ENCODE results near the gene SRSF11. TPM values are rescaled to one million over a fixed set of nuclear protein-coding genes. Genes with fewer than 3 reads are reported as not detected.
"Not testable (repeated sequence)": the region's sequence is repeated elsewhere in the genome, so short reads cannot be mapped to it uniquely, and the experiment has no call there.

Gene SRSF11, protein sequence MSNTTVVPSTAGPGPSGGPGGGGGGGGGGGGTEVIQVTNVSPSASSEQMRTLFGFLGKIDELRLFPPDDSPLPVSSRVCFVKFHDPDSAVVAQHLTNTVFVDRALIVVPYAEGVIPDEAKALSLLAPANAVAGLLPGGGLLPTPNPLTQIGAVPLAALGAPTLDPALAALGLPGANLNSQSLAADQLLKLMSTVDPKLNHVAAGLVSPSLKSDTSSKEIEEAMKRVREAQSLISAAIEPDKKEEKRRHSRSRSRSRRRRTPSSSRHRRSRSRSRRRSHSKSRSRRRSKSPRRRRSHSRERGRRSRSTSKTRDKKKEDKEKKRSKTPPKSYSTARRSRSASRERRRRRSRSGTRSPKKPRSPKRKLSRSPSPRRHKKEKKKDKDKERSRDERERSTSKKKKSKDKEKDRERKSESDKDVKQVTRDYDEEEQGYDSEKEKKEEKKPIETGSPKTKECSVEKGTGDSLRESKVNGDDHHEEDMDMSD
- 160 and 215 TPM in 2 replicates for total RNA-seq (2014; rRNA removed; shearing (Covaris generic))

DNA sequence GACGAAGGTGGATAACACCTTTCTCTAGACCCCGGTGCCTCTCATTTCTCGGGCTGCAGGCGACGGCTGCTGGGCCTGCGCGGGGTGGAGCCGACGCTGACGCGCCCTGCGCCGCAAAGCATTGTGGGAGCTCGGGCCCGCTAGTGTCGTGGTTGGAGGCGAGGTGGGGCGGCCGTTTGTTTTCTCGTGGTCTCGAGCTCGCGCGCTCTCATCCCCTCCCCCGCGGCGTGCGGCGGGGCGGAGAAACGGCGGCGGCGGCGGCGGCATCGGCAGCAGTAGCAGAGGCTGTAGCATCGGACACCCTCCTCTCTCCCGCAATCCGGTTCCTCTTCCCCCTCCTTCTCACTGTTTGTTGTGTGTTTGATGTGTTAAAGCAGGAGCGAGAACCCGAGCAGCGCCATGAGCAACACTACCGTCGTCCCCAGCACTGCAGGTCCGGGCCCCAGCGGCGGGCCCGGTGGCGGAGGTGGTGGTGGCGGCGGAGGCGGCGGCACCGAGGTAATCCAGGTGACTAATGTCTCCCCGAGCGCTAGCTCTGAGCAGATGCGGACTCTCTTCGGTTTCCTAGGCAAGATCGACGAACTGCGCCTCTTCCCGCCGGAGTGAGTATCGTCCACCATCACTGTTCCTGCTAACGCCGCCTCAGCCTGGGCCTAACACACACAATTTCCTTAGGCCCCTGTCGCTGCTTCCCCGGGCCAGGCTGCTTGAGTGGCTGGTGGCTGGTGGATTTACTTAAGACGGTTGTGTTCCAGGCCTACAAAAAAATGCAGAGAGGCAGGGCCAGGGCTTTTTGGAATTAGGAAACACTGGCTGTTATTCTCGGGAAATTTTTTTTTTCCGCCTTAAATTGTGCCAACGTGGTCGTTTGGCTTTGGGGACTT, at the start of gene SRSF11:
TSS of gene SRSF11 (plus strand) at position 143 of the 884 bp plus-strand sequence. CDS start at position 400, 257 bp downstream.
- Histone ChIP-seq H3K4me3 (ENCODE audit: insufficient read depth, low read depth, low read length) (peak within 1 kb of the TSS; percentile 88), H3K36me3 (replicated peaks; ENCODE audit: control insufficient read depth, insufficient read depth, low read length) (peaks cover 7% of the 10 kb centered on the region), H3K27me3 (ENCODE audit: control insufficient read depth, insufficient read depth, low read length) (no peaks in the 10 kb centered on the region)
- peak; percentile 89 for DNase-seq

DNA sequence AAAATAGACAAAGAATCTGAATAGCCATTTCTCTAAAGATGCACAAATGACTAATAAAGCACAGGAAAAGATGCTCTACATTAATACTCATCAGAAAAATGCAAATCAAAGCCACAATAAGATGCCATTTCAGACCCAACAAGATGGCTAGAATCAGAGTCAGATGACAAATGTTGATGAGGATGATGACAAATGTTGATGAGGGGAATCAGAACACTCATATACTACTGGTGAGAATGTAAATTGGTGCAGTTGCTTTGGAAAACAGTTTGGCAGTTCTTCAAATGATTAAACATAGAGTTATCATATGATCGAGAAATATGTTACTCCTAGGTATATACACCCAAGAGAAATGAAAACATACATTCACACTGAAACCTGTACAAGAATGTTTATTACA, 49.7 kb upstream of the SRSF11 start:
- no peak for DNase-seq
- H3K27me3 ChIP-seq (ENCODE audit: control insufficient read depth, insufficient read depth, low read length), result no peaks in the 10 kb centered on the region

DNA sequence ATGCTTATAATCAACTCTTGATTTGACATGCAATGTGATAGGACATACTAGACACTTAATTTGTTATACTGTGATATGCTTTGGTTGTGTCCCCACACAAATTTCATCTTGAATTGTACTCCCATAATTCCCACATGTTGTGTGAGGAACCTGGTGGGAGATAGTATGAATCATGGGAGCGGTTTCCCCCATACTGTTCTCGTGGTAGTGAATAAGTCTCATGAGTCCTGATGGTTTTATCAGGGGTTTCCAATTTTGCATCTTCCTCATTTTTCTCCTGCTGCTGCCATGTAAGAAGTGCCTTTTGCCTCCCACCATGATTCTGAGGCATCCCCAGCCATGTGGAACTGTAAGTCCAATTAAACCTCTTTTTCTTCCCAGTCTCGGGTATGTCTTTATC, 36.0 kb upstream of the SRSF11 start:
- H3K36me3 ChIP-seq (replicated peaks; ENCODE audit: control insufficient read depth, insufficient read depth, low read length); DNase-seq; H3K4me3 ChIP-seq (ENCODE audit: insufficient read depth, low read depth, low read length): not testable (repeated sequence)

More for the DNA sequence above, 49.7 kb upstream of the SRSF11 start:
- no peak overlapping the region for H3K4me3 ChIP-seq (ENCODE audit: insufficient read depth, low read depth, low read length)
- no peaks in the 10 kb centered on the region; the same call in 1 of the 2 replicates for H3K36me3 ChIP-seq (replicated peaks; ENCODE audit: control insufficient read depth, insufficient read depth, low read length)

DNA sequence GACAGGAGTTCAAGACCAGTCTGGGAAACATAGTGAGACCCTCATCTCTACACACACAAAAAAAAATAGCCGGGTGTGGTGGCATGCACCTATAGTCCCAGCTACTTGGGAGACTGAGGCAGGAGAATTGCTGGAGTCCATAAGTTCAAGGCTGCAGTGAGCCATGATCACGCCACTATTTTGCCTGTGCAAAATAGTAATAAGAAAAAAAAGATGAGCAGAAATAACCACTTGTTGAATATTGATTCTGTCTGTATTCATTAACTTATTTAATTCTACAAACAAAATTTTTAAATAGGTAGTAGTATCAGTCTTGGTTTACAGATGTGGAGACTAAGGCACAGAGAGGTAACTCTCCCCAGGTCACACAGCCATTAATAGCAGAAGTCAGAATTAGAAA, 32.7 kb upstream of the SRSF11 start:
- DNase-seq, result no peak
- no peak overlapping the region for H3K4me3 ChIP-seq (ENCODE audit: insufficient read depth, low read depth, low read length)

More for the DNA sequence above, 36.0 kb upstream of the SRSF11 start:
- H3K27me3 ChIP-seq (ENCODE audit: control insufficient read depth, insufficient read depth, low read length), result not testable (repeated sequence)

DNA sequence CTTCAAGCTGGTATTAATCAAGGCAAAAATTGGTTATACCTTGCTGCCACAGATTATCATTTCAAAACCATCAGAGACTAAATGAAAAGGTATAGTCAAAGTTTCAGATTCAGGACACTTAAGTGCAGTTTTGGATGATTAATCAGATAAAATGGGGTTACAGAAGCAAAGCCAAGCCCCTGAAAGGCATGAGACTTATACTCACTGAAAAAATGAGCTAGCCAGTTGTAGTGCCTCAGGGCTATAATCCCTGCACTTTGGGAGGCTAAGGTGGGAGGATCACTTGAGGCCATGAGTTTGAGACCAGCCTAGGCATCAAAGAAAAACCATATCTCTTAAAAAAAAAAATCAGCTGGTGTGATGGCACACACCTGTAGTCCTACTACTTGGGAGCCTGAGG, 31.0 kb upstream of the SRSF11 start:
- H3K27me3 ChIP-seq (ENCODE audit: control insufficient read depth, insufficient read depth, low read length), result no peaks in the 10 kb centered on the region
- DNase-seq, result no peak
- H3K4me3 ChIP-seq (ENCODE audit: insufficient read depth, low read depth, low read length), result no peak overlapping the region
- H3K36me3 ChIP-seq (replicated peaks; ENCODE audit: control insufficient read depth, insufficient read depth, low read length), result no peaks in the 10 kb centered on the region

More for the DNA sequence above, 32.7 kb upstream of the SRSF11 start:
- Histone ChIP-seq H3K36me3 (replicated peaks; ENCODE audit: control insufficient read depth, insufficient read depth, low read length) (no peaks in the 10 kb centered on the region), H3K27me3 (ENCODE audit: control insufficient read depth, insufficient read depth, low read length) (no peaks in the 10 kb centered on the region)

DNA sequence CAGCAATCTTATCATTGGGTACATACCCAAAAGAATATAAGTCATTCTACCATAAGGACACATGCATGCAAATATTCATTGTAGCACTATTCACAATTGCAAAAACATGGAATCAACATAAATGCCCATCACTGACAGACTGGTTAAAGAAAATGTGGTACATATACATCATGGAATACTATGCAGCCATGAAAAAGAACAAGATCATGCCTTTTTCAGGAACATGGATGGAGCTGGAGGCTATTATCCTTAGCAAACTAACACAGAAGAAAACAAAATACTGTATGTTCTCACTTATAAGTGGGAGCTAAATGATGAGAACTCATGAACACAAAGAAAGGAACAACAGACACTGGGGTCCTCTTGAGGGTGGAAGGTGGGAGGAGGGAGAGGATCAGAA, 28.7 kb upstream of the SRSF11 start:
- DNase-seq; H3K4me3 ChIP-seq (ENCODE audit: insufficient read depth, low read depth, low read length); H3K36me3 ChIP-seq (replicated peaks; ENCODE audit: control insufficient read depth, insufficient read depth, low read length); H3K27me3 ChIP-seq (ENCODE audit: control insufficient read depth, insufficient read depth, low read length): not testable (repeated sequence)

DNA sequence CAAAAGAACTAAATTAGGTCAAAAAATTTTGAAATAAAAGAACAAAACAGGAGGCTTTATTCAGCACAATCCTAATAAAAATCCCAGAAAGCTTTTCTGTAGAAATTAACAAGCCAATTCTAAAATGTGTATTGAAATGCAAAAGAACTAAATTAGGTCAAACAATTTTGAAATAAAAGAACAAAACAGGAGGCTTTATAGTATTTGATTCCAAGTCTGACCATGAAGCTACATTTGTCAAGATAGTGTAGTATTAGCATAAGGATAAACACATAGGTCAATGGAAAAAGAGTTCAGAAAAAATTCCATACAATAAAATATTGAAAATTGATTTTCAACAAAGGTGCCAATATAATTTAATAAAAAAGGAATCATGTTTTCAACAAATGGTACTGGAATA, 26.6 kb upstream of the SRSF11 start:
- no peak for DNase-seq
- Histone ChIP-seq H3K36me3 (replicated peaks; ENCODE audit: control insufficient read depth, insufficient read depth, low read length) (no peaks in the 10 kb centered on the region), H3K27me3 (ENCODE audit: control insufficient read depth, insufficient read depth, low read length) (no peaks in the 10 kb centered on the region), H3K4me3 (ENCODE audit: insufficient read depth, low read depth, low read length) (no peak overlapping the region)

DNA sequence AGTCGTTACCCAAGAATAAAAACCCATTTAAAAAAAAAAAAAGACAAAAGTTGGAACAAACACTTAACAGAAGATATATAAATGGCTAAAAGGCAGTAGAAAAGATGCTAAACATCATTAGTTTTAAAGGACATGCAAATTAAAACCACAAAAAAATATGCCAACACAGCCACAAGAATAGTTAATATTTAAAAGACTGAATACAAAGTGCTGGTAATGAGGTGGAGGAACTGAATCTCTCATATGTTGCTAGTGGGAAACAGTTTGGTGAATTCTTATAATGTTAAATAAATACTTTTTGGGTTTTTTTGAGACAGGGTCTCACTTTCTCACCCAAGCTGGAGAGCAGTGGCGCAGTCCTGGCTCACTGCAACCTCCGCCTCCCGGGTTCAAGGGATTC, 25.8 kb upstream of the SRSF11 start:
- no peak for DNase-seq
- Histone ChIP-seq H3K27me3 (ENCODE audit: control insufficient read depth, insufficient read depth, low read length) (no peaks in the 10 kb centered on the region), H3K4me3 (ENCODE audit: insufficient read depth, low read depth, low read length) (no peak overlapping the region), H3K36me3 (replicated peaks; ENCODE audit: control insufficient read depth, insufficient read depth, low read length) (no peaks in the 10 kb centered on the region)

DNA sequence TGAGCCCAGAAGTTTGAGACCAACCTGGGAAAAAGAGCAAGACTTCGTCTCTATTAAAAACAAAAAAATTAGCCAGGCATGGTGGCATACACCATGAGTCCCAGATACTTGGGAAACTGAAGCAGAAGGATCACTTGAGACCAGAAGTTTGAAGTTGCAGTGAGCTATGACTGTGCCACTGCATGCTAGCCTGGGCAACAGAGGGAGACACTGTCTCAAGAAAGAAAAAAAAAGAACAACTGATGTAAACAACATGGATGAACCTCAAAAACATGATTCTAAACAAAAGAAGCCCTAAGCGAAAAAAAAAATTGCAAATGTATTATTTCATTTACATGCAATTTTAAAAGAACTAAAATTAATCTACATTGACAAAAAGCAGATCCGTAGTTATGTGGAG, 24.8 kb upstream of the SRSF11 start:
- H3K36me3 ChIP-seq (replicated peaks; ENCODE audit: control insufficient read depth, insufficient read depth, low read length), result no peaks in the 10 kb centered on the region
- no peaks in the 10 kb centered on the region for H3K27me3 ChIP-seq (ENCODE audit: control insufficient read depth, insufficient read depth, low read length)
- DNase-seq, result no peak
- H3K4me3 ChIP-seq (ENCODE audit: insufficient read depth, low read depth, low read length), result no peak overlapping the region

DNA sequence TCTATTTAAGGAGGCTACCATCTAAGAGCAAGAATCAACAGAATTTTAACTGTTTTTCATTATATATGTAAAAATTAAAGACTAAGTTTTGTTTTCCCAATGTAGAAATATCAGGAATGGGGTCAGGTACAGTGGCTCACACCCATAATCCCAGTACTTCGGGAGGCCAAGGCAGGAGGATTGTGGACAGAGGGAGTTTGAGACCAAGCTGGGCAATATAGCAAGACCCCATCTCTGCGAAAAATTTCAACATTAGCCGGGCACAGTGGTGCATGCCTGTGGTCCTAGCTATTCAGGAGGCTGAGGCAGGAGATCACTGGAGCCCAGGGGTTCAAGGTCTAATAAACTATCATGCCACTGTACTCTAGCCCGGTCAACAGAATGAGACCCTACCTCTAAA, 21.1 kb upstream of the SRSF11 start:
- no peak overlapping the region for H3K4me3 ChIP-seq (ENCODE audit: insufficient read depth, low read depth, low read length)
- no peak for DNase-seq
- no peaks in the 10 kb centered on the region for H3K27me3 ChIP-seq (ENCODE audit: control insufficient read depth, insufficient read depth, low read length)
- H3K36me3 ChIP-seq (replicated peaks; ENCODE audit: control insufficient read depth, insufficient read depth, low read length), result no peaks in the 10 kb centered on the region

DNA sequence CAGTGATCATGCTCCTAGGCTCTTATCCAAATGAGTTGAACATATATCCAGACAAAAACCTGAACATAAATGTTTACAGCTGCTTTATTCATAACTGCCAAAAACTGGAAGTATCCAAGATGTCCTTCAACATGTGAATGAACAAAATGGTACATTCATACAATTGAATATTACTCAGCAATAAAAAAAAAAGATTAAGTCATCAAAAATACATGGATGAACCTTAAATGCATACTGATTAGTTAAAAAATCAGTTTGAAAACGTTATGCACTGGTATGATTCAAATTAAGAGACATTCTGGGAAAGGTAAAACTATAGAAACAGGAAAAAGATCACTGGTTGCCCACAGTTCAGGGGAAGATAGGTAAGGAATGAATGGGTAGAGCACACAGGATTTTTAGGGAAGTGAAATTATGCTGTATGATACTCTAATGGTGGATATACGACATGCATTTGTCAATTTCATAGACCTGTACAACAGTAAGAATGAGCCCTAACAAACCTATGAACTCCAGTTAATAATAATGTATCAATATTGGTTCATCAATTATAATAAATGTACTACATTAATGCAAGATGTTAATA, 18.9 kb upstream of the SRSF11 start:
- Histone ChIP-seq H3K4me3 (ENCODE audit: insufficient read depth, low read depth, low read length) (no peak overlapping the region), H3K27me3 (ENCODE audit: control insufficient read depth, insufficient read depth, low read length) (no peaks in the 10 kb centered on the region), H3K36me3 (replicated peaks; ENCODE audit: control insufficient read depth, insufficient read depth, low read length) (no peaks in the 10 kb centered on the region)
- DNase-seq, result no peak

DNA sequence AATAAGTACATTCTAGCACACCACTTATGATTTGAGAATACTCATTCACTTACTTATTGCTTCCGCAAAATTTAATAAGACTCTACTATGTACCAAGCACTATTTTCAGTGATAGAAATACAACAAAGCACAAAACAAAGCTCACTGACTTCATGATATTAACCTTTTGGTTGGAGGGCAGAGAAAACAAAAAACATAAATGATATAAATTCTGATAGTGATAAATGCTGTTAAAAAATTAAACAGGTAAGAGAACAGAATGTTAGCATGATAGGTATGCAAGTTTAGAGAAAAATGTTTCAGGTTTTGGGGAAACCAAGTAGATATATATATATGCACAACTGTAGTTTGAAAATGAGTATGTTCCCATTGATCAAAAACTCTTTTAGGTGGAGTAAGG, 17.0 kb upstream of the SRSF11 start:
- no peaks in the 10 kb centered on the region for H3K27me3 ChIP-seq (ENCODE audit: control insufficient read depth, insufficient read depth, low read length)

DNA sequence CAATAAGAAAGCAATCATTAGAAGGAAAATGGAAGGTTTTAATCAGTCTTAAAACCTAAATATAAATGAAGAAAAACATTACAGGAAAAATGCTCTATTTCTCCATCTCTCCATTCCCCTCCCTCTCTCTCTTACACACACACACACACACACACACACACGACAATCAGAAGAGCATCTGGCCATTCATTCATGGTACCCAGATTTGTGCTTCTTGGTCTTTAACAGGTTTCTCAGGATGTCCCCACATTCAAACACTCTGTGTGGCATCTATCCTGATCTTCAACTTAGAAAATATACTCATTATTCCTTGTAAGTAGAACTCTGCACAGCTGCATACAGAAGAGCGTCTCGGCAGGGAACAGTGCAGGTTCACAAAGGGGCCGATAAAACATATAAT, 16.6 kb upstream of the SRSF11 start:
- Histone ChIP-seq H3K4me3 (ENCODE audit: insufficient read depth, low read depth, low read length) (peak overlapping the region; percentile 98), H3K36me3 (replicated peaks; ENCODE audit: control insufficient read depth, insufficient read depth, low read length) (peaks cover 4% of the 10 kb centered on the region), H3K27me3 (ENCODE audit: control insufficient read depth, insufficient read depth, low read length) (no peaks in the 10 kb centered on the region)
- DNase-seq, result no peak

More for the DNA sequence above, 17.0 kb upstream of the SRSF11 start:
- peaks cover 4% of the 10 kb centered on the region for H3K36me3 ChIP-seq (replicated peaks; ENCODE audit: control insufficient read depth, insufficient read depth, low read length)
- H3K4me3 ChIP-seq (ENCODE audit: insufficient read depth, low read depth, low read length), result peak overlapping the region; percentile 98; the same call in 1 of the 2 replicates
- no peak for DNase-seq

DNA sequence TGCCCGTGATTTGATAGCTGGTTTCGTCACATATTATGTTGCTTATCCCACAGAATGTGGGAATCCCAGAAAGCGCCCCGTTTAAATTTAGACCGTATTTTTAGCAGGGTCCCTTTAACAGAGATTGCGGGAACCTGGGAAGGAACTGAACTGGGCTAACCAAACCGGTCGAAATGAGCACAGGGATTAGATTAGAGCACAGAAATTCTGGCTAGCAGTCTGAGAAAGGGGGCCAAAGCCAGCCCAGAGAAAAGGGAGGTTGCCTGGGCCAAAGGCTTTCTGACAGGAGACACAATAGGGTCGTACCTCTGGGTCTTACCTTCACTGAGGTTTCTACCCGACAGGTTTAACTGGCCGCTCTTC, 16.1 kb upstream of the SRSF11 start:
- H3K4me3 ChIP-seq (ENCODE audit: insufficient read depth, low read depth, low read length), result peak overlapping the region; percentile 98
- no peak for DNase-seq
- peaks cover 4% of the 10 kb centered on the region for H3K36me3 ChIP-seq (replicated peaks; ENCODE audit: control insufficient read depth, insufficient read depth, low read length)
- no peaks in the 10 kb centered on the region for H3K27me3 ChIP-seq (ENCODE audit: control insufficient read depth, insufficient read depth, low read length)
